ENCODE measurements around the gene ZNF580. TPM values are rescaled to one million over a fixed set of nuclear protein-coding genes. Genes with fewer than 3 reads are reported as not detected.

The ZNF580 gene
- total RNA-seq, 2 experiments from 2014 or later: 24.4 to 50.0 TPM

DNA sequence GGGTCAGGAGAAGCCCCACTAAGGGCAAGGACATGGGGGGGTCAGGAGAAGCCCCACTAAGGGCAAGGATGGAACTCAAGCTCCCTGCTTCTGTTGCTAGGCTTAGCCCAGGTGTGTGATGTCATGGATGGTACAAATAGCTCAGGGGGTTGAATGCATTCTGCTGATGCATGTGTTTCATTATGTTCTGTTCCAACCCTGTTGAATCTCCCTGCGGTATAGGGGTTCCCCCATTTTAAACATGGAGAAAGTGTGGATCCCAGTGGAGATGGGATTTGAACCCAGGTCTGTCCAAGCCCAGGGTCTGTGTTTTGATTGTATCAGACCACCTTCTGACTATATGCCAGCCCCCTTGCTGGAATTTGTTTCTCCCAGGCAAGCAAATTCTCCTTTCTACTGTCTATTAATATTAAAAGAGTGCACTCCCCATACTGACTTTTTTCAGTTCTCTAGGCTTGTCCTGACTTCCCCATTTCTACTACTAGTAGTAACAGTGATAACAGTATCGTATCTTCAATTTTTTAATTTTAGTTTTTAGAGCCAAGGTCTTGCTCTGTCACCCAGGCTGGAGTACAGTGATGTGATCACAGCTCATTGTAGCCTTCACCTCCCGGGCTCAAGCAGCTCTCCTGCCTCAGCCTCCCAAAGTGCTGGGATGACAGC, 28.7 kb upstream of the ZNF580 start:
- no peak for DNase-seq (ENCODE audit: low spot score)
- CTCF ChIA-PET (ENCODE audit: unreplicated experiment): interaction anchor here (0.5 kb wide), 1 partner anchor 273 kb away, joined by 3 read pairs; no protein-coding TSS in a partner anchor
- Histone ChIP-seq H4K20me1 (ENCODE audit: insufficient read depth, low read length) (no peaks in the 10 kb centered on the region), H2AFZ (ENCODE audit: low read length) (no peak overlapping the region), H3K4me1 (ENCODE audit: insufficient read depth, low read length, poor library complexity, severe bottlenecking) (peaks cover under 1% of the 10 kb centered on the region), H3K4me2 (ENCODE audit: low read length) (no peak overlapping the region), H3K79me2 (ENCODE audit: insufficient read depth, low read depth, low read length) (peaks cover 12% of the 10 kb centered on the region), H3K9me2 (ENCODE audit: insufficient read depth, low read length) (no peaks in the 10 kb centered on the region), H3K9me3 (ENCODE audit: low read length) (no peaks in the 10 kb centered on the region), H3K4me3 (ENCODE audit: low read depth, low read length, poor library complexity, severe bottlenecking) (no peak overlapping the region), H3K27ac (ENCODE audit: low read depth, low read length, poor library complexity, severe bottlenecking) (no peak overlapping the region), H3K36me3 (ENCODE audit: insufficient read depth, low read length) (peaks cover 48% of the 10 kb centered on the region)
- TF ChIP-seq, protein P1, sequence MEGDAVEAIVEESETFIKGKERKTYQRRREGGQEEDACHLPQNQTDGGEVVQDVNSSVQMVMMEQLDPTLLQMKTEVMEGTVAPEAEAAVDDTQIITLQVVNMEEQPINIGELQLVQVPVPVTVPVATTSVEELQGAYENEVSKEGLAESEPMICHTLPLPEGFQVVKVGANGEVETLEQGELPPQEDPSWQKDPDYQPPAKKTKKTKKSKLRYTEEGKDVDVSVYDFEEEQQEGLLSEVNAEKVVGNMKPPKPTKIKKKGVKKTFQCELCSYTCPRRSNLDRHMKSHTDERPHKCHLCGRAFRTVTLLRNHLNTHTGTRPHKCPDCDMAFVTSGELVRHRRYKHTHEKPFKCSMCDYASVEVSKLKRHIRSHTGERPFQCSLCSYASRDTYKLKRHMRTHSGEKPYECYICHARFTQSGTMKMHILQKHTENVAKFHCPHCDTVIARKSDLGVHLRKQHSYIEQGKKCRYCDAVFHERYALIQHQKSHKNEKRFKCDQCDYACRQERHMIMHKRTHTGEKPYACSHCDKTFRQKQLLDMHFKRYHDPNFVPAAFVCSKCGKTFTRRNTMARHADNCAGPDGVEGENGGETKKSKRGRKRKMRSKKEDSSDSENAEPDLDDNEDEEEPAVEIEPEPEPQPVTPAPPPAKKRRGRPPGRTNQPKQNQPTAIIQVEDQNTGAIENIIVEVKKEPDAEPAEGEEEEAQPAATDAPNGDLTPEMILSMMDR (conservative IDR thresholded peaks at IDR 0.05; ENCODE audit: low read length): no peak
- TF ChIP-seq EZH2phosphoT487 (IDR thresholded peaks at IDR 0.05; ENCODE audit: borderline replicate concordance, low read depth, low read length): no peak
- no TSS peak for BruUV-seq (replicated peaks)
- intact Hi-C loops (cut with micrococcal nuclease; ENCODE audit: unreplicated experiment): no loop called here
- POLR2A ChIA-PET: no interaction called here

DNA sequence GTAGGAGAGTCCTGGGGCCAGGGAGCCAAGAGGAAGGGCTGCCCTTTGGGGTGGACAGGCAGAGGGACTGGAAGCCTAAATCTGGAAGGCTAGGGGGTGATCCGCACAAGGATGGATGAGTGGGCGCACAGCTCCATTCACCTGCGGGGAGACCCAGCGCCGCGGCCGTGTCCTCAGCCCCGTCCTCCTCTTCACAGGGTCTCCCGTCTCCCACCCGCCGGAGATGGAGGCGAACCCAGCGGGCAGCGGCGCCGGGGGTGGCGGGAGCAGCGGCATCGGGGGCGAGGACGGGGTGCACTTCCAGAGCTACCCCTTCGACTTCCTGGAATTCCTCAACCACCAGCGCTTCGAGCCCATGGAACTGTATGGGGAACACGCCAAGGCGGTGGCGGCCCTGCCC, 27.4 kb upstream of the ZNF580 start:
- DNase-seq (ENCODE audit: low spot score): no peak
- CTCF ChIA-PET (ENCODE audit: unreplicated experiment): no interaction called here
- no peak overlapping the region for H3K4me3 ChIP-seq (ENCODE audit: low read depth, low read length, poor library complexity, severe bottlenecking)
- H3K9me2 ChIP-seq (ENCODE audit: insufficient read depth, low read length): no peaks in the 10 kb centered on the region
- no TSS peak for BruUV-seq (replicated peaks)
- H3K9me3 ChIP-seq (ENCODE audit: low read length): no peaks in the 10 kb centered on the region
- H3K79me2 ChIP-seq (ENCODE audit: insufficient read depth, low read depth, low read length): 0 out of 2 replicates have a peak, but pooled peaks cover 3% of the 10 kb centered on the region
- no peaks in the 10 kb centered on the region for H4K20me1 ChIP-seq (ENCODE audit: insufficient read depth, low read length)
- H3K4me1 ChIP-seq (ENCODE audit: insufficient read depth, low read length, poor library complexity, severe bottlenecking): no peaks in the 10 kb centered on the region
- no peak overlapping the region for H3K4me2 ChIP-seq (ENCODE audit: low read length)
- POLR2A ChIA-PET: no interaction called here
- TF ChIP-seq, protein P1 (conservative IDR thresholded peaks at IDR 0.05; ENCODE audit: low read length): no peak
- no peak for TF ChIP-seq EZH2phosphoT487 (IDR thresholded peaks at IDR 0.05; ENCODE audit: borderline replicate concordance, low read depth, low read length)
- H3K36me3 ChIP-seq (ENCODE audit: insufficient read depth, low read length): peaks cover 53% of the 10 kb centered on the region
- H3K27ac ChIP-seq (ENCODE audit: low read depth, low read length, poor library complexity, severe bottlenecking): no peak overlapping the region
- intact Hi-C loops (cut with micrococcal nuclease; ENCODE audit: unreplicated experiment): no loop called here
- H2AFZ ChIP-seq (ENCODE audit: low read length): no peak overlapping the region

DNA sequence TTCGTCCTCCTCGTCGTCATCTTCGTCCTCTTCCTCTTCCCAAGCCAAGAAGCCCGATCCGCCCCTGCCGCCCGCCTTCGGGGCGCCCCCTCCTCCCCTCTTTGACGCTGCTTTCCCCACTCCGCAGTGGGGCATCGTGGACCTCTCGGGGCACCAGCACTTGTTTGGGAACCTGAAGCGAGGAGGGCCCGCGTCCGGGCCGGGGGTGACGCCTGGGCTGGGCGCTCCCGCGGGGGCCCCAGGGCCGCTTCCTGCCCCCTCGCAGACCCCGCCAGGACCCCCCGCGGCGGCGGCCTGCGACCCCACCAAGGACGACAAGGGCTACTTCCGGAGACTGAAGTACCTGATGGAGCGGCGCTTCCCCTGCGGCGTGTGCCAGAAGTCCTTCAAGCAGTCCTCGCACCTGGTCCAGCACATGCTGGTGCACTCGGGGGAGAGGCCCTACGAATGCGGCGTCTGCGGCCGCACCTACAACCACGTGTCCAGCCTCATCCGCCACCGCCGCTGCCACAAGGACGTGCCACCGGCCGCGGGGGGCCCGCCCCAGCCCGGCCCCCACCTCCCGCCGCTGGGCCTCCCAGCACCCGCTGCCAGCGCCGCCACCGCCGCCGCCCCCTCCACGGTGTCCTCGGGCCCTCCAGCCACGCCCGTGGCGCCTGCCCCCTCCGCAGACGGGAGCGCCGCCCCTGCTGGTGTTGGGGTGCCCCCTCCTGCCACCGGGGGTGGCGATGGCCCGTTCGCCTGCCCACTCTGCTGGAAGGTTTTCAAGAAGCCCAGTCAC, 26.7 kb upstream of the ZNF580 start:
- DNase-seq (ENCODE audit: low spot score): no peak
- no peak overlapping the region for H3K4me3 ChIP-seq (ENCODE audit: low read depth, low read length, poor library complexity, severe bottlenecking)
- no peak overlapping the region for H2AFZ ChIP-seq (ENCODE audit: low read length)
- peaks cover 47% of the 10 kb centered on the region for H3K36me3 ChIP-seq (ENCODE audit: insufficient read depth, low read length)
- no peaks in the 10 kb centered on the region for H3K79me2 ChIP-seq (ENCODE audit: insufficient read depth, low read depth, low read length)
- no TSS peak for BruUV-seq (replicated peaks)
- no peaks in the 10 kb centered on the region for H3K4me1 ChIP-seq (ENCODE audit: insufficient read depth, low read length, poor library complexity, severe bottlenecking)
- CTCF ChIA-PET (ENCODE audit: unreplicated experiment): no interaction called here
- H3K4me2 ChIP-seq (ENCODE audit: low read length): no peak overlapping the region
- no peaks in the 10 kb centered on the region for H3K9me3 ChIP-seq (ENCODE audit: low read length)
- POLR2A ChIA-PET: no interaction called here
- intact Hi-C loops (cut with micrococcal nuclease; ENCODE audit: unreplicated experiment): no loop called here
- no peaks in the 10 kb centered on the region for H4K20me1 ChIP-seq (ENCODE audit: insufficient read depth, low read length)
- H3K9me2 ChIP-seq (ENCODE audit: insufficient read depth, low read length): no peaks in the 10 kb centered on the region
- TF ChIP-seq, protein P1 (conservative IDR thresholded peaks at IDR 0.05; ENCODE audit: low read length): no peak
- TF ChIP-seq EZH2phosphoT487 (IDR thresholded peaks at IDR 0.05; ENCODE audit: borderline replicate concordance, low read depth, low read length): no peak
- H3K27ac ChIP-seq (ENCODE audit: low read depth, low read length, poor library complexity, severe bottlenecking): no peak overlapping the region

Measured in OCI-LY7 (cell line).